Panc1 (cell line): Measurements from ENCODE around the gene TBX18. TPM values are rescaled to one million over a fixed set of nuclear protein-coding genes. Genes with fewer than 3 reads are reported as not detected.

Source experiments
- ATAC-seq: fragments of 200-7000 bp; cut with Tn5 transposase; 2 replicates; pipeline ENCODE4 v1.9.1; 2020; ENCODE audit warnings: mild to moderate bottlenecking, moderate library complexity
- BruUV-seq: library from RNA; stranded (reverse); fragments of 400-500 nt; replicated peaks from 2 replicates; lab custom pipeline; 2021; lab: Mats Ljungman, UMichigan
- CTCF ChIA-PET: fragments of 300-600 bp; sonication (Branson Sonifier 250); formaldehyde crosslinking; loops from one replicate; lab custom pipeline; 2022; ENCODE audit warnings: antibody characterized with exemption; lab: Charles Lee
- POLR2A ChIA-PET: fragments of 300-600 bp; sonication (Branson Sonifier 250); formaldehyde crosslinking; loops from one replicate; lab custom pipeline; 2022; ENCODE audit warnings: antibody characterized with exemption; lab: Charles Lee
- DNase-seq: peaks from one replicate; pipeline ENCODE4 v3.0.0-alpha.2; 2010; ENCODE audit warnings: low read depth, low spot score
- H3K27ac ChIP-seq: 2 replicates; pipeline ENCODE4 v1.5.1; 2011; ENCODE audit warnings: mild to moderate bottlenecking, low read length, inconsistent platforms
- H3K27me3 ChIP-seq: fragments of 200-500 bp; sonication (Bioruptor generic); 2 replicates; pipeline ENCODE4 v1.6.0; 2014; ENCODE audit warnings: low read length, inconsistent platforms; ENCODE audit not compliant: control insufficient read depth, insufficient read depth
- H3K36me3 ChIP-seq: fragments of 200-500 bp; sonication (Bioruptor generic); 2 replicates; pipeline ENCODE4 v1.5.1; 2014; ENCODE audit warnings: inconsistent platforms, mild to moderate bottlenecking, low read length, moderate library complexity; ENCODE audit not compliant: control insufficient read depth, insufficient read depth
- H3K4me1 ChIP-seq: 2 replicates; pipeline ENCODE4 v1.5.1; 2011; ENCODE audit warnings: inconsistent platforms, mild to moderate bottlenecking, low read length, moderate library complexity; ENCODE audit not compliant: control insufficient read depth, insufficient read depth
- H3K4me3 ChIP-seq, 2 experiments: 2 replicates each; pipeline ENCODE4 v1.5.1; 2011 to 2012; ENCODE audit warnings: low read depth in 2 of 2, low read length in 2 of 2, mild to moderate bottlenecking in 2 of 2, inconsistent platforms in 1 of 2, moderate library complexity in 1 of 2
- H3K9me3 ChIP-seq: fragments of 200-500 bp; sonication (Bioruptor generic); 2 replicates; pipeline ENCODE4 v1.5.1; 2014; ENCODE audit warnings: low read depth, mild to moderate bottlenecking, inconsistent platforms, low read length, moderate library complexity; ENCODE audit not compliant: control insufficient read depth, insufficient read depth
- POLR2AphosphoS5 ChIP-seq: IDR thresholded peaks from 2 replicates; pipeline ENCODE4 v1.6.1; 2012; ENCODE audit warnings: mild to moderate bottlenecking, low read depth, low read length, moderate library complexity
- SIN3A ChIP-seq: IDR thresholded peaks from 2 replicates; pipeline ENCODE4 v1.6.1; 2012; ENCODE audit warnings: low read depth, mild to moderate bottlenecking, low read length, moderate library complexity, borderline replicate concordance; ENCODE audit not compliant: insufficient read depth
- TCF7L2 ChIP-seq: IDR thresholded peaks from 2 replicates; pipeline ENCODE4 v1.6.1; 2011; ENCODE audit warnings: mild to moderate bottlenecking, low read depth, low read length, inconsistent platforms
- in situ Hi-C: cut with HindIII; loops from 2 replicates; pipeline ENCODE4 v1.10.0; 2016; ENCODE audit warnings: low sequenced_read_pairs, low pct_unique_long_range_greater_than_20kb
- intact Hi-C: fragments of 100-400 bp; cut with micrococcal nuclease; formaldehyde crosslinking; loops from one replicate; pipeline ENCODE4 v1.10.0; 2022; ENCODE audit not compliant: unreplicated experiment
- total RNA-seq: library from RNA; stranded (reverse); gene quantifications from one replicate; pipeline ENCODE4 v1.2.1, GENCODE V29; 2021; ENCODE audit not compliant: unreplicated experiment
- TF ChIP-seq, protein P1 (sequence below), 2 experiments: IDR thresholded peaks; 2 replicates each; pipeline ENCODE4 v1.6.1; 2011 to 2012; ENCODE audit warnings: low read depth in 2 of 2, control low read depth in 1 of 2, low read length in 1 of 2, mild to moderate bottlenecking in 1 of 2, moderate library complexity in 1 of 2; ENCODE audit not compliant: insufficient read depth in 1 of 2
- TF ChIP-seq, protein P2 (sequence below): fragments of 450-650 bp; IDR thresholded peaks from 2 replicates; pipeline ENCODE4 v1.5.1; 2017; ENCODE audit warnings: mild to moderate bottlenecking

TBX18 gene
- total RNA-seq, 1 experiment from 2014 or later, result 10.1 TPM

DNA sequence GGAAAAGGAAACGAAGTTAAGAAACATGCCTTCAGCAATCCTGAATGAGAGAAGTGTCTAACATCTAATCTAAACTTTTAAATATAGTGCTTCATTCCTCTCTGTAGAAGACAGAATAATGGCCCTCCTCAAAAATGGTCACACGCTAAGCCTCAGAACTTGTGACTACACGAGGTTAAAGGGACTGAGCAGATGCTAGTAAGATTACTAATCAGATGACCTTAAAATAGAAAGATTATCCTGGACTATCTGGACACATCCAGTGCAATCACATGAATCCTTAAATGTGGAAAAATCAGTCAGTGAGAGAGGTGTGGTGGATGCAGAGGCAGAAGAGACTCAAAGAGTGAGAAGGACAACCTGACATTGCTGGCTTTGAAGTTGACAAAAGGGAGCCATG is 126.1 kb downstream of the TBX18 start:
- intact Hi-C loops, result no loop called here
- ChIA-PET CTCF (no interaction called here), POLR2A (no interaction called here)
- H3K27ac ChIP-seq, result no peak overlapping the region
- no peaks in the 10 kb centered on the region for H3K4me1 ChIP-seq
- no peak overlapping the region for H3K4me3 ChIP-seq
- TF ChIP-seq SIN3A (no peak), TCF7L2 (no peak), POLR2AphosphoS5 (no peak)
- TF ChIP-seq, protein P1, sequence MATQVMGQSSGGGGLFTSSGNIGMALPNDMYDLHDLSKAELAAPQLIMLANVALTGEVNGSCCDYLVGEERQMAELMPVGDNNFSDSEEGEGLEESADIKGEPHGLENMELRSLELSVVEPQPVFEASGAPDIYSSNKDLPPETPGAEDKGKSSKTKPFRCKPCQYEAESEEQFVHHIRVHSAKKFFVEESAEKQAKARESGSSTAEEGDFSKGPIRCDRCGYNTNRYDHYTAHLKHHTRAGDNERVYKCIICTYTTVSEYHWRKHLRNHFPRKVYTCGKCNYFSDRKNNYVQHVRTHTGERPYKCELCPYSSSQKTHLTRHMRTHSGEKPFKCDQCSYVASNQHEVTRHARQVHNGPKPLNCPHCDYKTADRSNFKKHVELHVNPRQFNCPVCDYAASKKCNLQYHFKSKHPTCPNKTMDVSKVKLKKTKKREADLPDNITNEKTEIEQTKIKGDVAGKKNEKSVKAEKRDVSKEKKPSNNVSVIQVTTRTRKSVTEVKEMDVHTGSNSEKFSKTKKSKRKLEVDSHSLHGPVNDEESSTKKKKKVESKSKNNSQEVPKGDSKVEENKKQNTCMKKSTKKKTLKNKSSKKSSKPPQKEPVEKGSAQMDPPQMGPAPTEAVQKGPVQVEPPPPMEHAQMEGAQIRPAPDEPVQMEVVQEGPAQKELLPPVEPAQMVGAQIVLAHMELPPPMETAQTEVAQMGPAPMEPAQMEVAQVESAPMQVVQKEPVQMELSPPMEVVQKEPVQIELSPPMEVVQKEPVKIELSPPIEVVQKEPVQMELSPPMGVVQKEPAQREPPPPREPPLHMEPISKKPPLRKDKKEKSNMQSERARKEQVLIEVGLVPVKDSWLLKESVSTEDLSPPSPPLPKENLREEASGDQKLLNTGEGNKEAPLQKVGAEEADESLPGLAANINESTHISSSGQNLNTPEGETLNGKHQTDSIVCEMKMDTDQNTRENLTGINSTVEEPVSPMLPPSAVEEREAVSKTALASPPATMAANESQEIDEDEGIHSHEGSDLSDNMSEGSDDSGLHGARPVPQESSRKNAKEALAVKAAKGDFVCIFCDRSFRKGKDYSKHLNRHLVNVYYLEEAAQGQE (IDR thresholded peaks at IDR 0.05; ENCODE audit: insufficient read depth in 1 of 2, low read depth in 2 of 2, low read length in 1 of 2), result no peak
- TF ChIP-seq, protein P2, sequence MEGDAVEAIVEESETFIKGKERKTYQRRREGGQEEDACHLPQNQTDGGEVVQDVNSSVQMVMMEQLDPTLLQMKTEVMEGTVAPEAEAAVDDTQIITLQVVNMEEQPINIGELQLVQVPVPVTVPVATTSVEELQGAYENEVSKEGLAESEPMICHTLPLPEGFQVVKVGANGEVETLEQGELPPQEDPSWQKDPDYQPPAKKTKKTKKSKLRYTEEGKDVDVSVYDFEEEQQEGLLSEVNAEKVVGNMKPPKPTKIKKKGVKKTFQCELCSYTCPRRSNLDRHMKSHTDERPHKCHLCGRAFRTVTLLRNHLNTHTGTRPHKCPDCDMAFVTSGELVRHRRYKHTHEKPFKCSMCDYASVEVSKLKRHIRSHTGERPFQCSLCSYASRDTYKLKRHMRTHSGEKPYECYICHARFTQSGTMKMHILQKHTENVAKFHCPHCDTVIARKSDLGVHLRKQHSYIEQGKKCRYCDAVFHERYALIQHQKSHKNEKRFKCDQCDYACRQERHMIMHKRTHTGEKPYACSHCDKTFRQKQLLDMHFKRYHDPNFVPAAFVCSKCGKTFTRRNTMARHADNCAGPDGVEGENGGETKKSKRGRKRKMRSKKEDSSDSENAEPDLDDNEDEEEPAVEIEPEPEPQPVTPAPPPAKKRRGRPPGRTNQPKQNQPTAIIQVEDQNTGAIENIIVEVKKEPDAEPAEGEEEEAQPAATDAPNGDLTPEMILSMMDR, result no peak
- H3K9me3 ChIP-seq, result no peaks in the 10 kb centered on the region
- ATAC-seq (no peak), DNase-seq (no peak)
- no peaks in the 10 kb centered on the region for H3K36me3 ChIP-seq
- no TSS peak for BruUV-seq
- in situ Hi-C loops, result no loop called here
- H3K27me3 ChIP-seq, result no peaks in the 10 kb centered on the region
